ENCODE results near the gene DNAJC11.
"Not testable (repeated sequence)": the region's sequence is repeated elsewhere in the genome, so short reads cannot be mapped to it uniquely, and the experiment has no call there.

Gene DNAJC11

GRCh38 chr1:6657138-6657537 lies 44.5 kb downstream of the DNAJC11 start:
- Histone ChIP-seq H3K27ac (ENCODE audit: low read depth in 2 of 2, low read length in 2 of 2) (no peak overlapping the region), H3K9me3 (ENCODE audit: control insufficient read depth in 2 of 2, low read length in 2 of 2) (no peaks in the 10 kb centered on the region), H3K4me3 (ENCODE audit: low read length in 2 of 2) (no peak overlapping the region), H3K9ac (ENCODE audit: low read depth in 1 of 2, low read length in 2 of 2) (no peak overlapping the region), H3K36me3 (ENCODE audit: control insufficient read depth in 2 of 2, insufficient read depth in 2 of 2, low read length in 2 of 2) (peaks cover 23 to 28% of the 10 kb centered on the region in 2 donors), H3K4me1 (ENCODE audit: control insufficient read depth in 2 of 2, insufficient read depth in 2 of 2, low read length in 2 of 2) (peaks cover 0 to 8% of the 10 kb centered on the region in 2 donors), H3K27me3 (ENCODE audit: control insufficient read depth in 2 of 2, insufficient read depth in 2 of 2, low read length in 2 of 2) (no peaks in the 10 kb centered on the region)

- no peak overlapping the region for H3K4me3 ChIP-seq (ENCODE audit: low read length in 2 of 2)
- no peaks in the 10 kb centered on the region for H3K9me3 ChIP-seq (ENCODE audit: control insufficient read depth in 2 of 2, low read length in 2 of 2)
- no peak overlapping the region for H3K9ac ChIP-seq (ENCODE audit: low read depth in 1 of 2, low read length in 2 of 2)
- no peak overlapping the region for H3K27ac ChIP-seq (ENCODE audit: low read depth in 2 of 2, low read length in 2 of 2)
- H3K36me3 ChIP-seq (ENCODE audit: control insufficient read depth in 2 of 2, insufficient read depth in 2 of 2, low read length in 2 of 2) = peaks cover 31 to 40% of the 10 kb centered on the region in 2 donors
- no peaks in the 10 kb centered on the region for H3K27me3 ChIP-seq (ENCODE audit: control insufficient read depth in 2 of 2, insufficient read depth in 2 of 2, low read length in 2 of 2)
- peaks cover 0 to 5% of the 10 kb centered on the region in 2 donors for H3K4me1 ChIP-seq (ENCODE audit: control insufficient read depth in 2 of 2, insufficient read depth in 2 of 2, low read length in 2 of 2)
Measured at GRCh38 chr1:6653436-6654290, 48.0 kb downstream of the DNAJC11 start.

- Histone ChIP-seq H3K4me1 (ENCODE audit: control insufficient read depth in 2 of 2, insufficient read depth in 2 of 2, low read length in 2 of 2) (peaks cover 0 to 2% of the 10 kb centered on the region in 2 donors), H3K9me3 (ENCODE audit: control insufficient read depth in 2 of 2, low read length in 2 of 2) (no peaks in the 10 kb centered on the region), H3K27me3 (ENCODE audit: control insufficient read depth in 2 of 2, insufficient read depth in 2 of 2, low read length in 2 of 2) (no peaks in the 10 kb centered on the region), H3K27ac (ENCODE audit: low read depth in 2 of 2, low read length in 2 of 2) (no peak overlapping the region), H3K4me3 (ENCODE audit: low read length in 2 of 2) (no peak overlapping the region), H3K36me3 (ENCODE audit: control insufficient read depth in 2 of 2, insufficient read depth in 2 of 2, low read length in 2 of 2) (peaks cover 31 to 40% of the 10 kb centered on the region in 2 donors), H3K9ac (ENCODE audit: low read depth in 1 of 2, low read length in 2 of 2) (no peak overlapping the region)
Measured at GRCh38 chr1:6652986-6653385, 48.6 kb downstream of the DNAJC11 start.

- Histone ChIP-seq H3K27me3 (ENCODE audit: control insufficient read depth in 2 of 2, insufficient read depth in 2 of 2, low read length in 2 of 2) (no peaks in the 10 kb centered on the region), H3K36me3 (ENCODE audit: control insufficient read depth in 2 of 2, insufficient read depth in 2 of 2, low read length in 2 of 2) (peaks cover 31 to 36% of the 10 kb centered on the region in 2 donors), H3K9ac (ENCODE audit: low read depth in 1 of 2, low read length in 2 of 2) (no peak overlapping the region), H3K9me3 (ENCODE audit: control insufficient read depth in 2 of 2, low read length in 2 of 2) (no peaks in the 10 kb centered on the region), H3K27ac (ENCODE audit: low read depth in 2 of 2, low read length in 2 of 2) (no peak overlapping the region), H3K4me3 (ENCODE audit: low read length in 2 of 2) (no peak overlapping the region), H3K4me1 (ENCODE audit: control insufficient read depth in 2 of 2, insufficient read depth in 2 of 2, low read length in 2 of 2) (no peaks in the 10 kb centered on the region)
Measured at GRCh38 chr1:6651909-6652308, 49.7 kb downstream of the DNAJC11 start.

GRCh38 chr1:6648556-6648955 lies 53.1 kb downstream of the DNAJC11 start:
- no peak overlapping the region for H3K4me3 ChIP-seq (ENCODE audit: low read length in 2 of 2)
- H3K36me3 ChIP-seq (ENCODE audit: control insufficient read depth in 2 of 2, insufficient read depth in 2 of 2, low read length in 2 of 2) = peaks cover 42% of the 10 kb centered on the region in 2 donors
- H3K9ac ChIP-seq (ENCODE audit: low read depth in 1 of 2, low read length in 2 of 2) = no peak overlapping the region
- no peak overlapping the region for H3K27ac ChIP-seq (ENCODE audit: low read depth in 2 of 2, low read length in 2 of 2)
- H3K4me1 ChIP-seq (ENCODE audit: control insufficient read depth in 2 of 2, insufficient read depth in 2 of 2, low read length in 2 of 2) = no peaks in the 10 kb centered on the region
- H3K27me3 ChIP-seq (ENCODE audit: control insufficient read depth in 2 of 2, insufficient read depth in 2 of 2, low read length in 2 of 2) = no peaks in the 10 kb centered on the region
- no peaks in the 10 kb centered on the region for H3K9me3 ChIP-seq (ENCODE audit: control insufficient read depth in 2 of 2, low read length in 2 of 2)

- no peaks in the 10 kb centered on the region for H3K9me3 ChIP-seq (ENCODE audit: control insufficient read depth in 2 of 2, low read length in 2 of 2)
- H3K4me1 ChIP-seq (ENCODE audit: control insufficient read depth in 2 of 2, insufficient read depth in 2 of 2, low read length in 2 of 2) = no peaks in the 10 kb centered on the region
- H3K27me3 ChIP-seq (ENCODE audit: control insufficient read depth in 2 of 2, insufficient read depth in 2 of 2, low read length in 2 of 2) = no peaks in the 10 kb centered on the region
- H3K4me3 ChIP-seq (ENCODE audit: low read length in 2 of 2) = no peak overlapping the region
- H3K36me3 ChIP-seq (ENCODE audit: control insufficient read depth in 2 of 2, insufficient read depth in 2 of 2, low read length in 2 of 2) = peaks cover 39 to 41% of the 10 kb centered on the region in 2 donors
- no peak overlapping the region for H3K27ac ChIP-seq (ENCODE audit: low read depth in 2 of 2, low read length in 2 of 2)
- H3K9ac ChIP-seq (ENCODE audit: low read depth in 1 of 2, low read length in 2 of 2) = no peak overlapping the region
Measured at GRCh38 chr1:6646499-6647148, 55.0 kb downstream of the DNAJC11 start.

GRCh38 chr1:6645018-6645417 lies 56.6 kb downstream of the DNAJC11 start:
- Histone ChIP-seq H3K9me3 (ENCODE audit: control insufficient read depth in 2 of 2, low read length in 2 of 2) (no peaks in the 10 kb centered on the region), H3K9ac (ENCODE audit: low read depth in 1 of 2, low read length in 2 of 2) (no peak overlapping the region), H3K27ac (ENCODE audit: low read depth in 2 of 2, low read length in 2 of 2) (no peak overlapping the region), H3K4me1 (ENCODE audit: control insufficient read depth in 2 of 2, insufficient read depth in 2 of 2, low read length in 2 of 2) (no peaks in the 10 kb centered on the region), H3K36me3 (ENCODE audit: control insufficient read depth in 2 of 2, insufficient read depth in 2 of 2, low read length in 2 of 2) (peaks cover 33 to 37% of the 10 kb centered on the region in 2 donors), H3K4me3 (ENCODE audit: low read length in 2 of 2) (no peak overlapping the region), H3K27me3 (ENCODE audit: control insufficient read depth in 2 of 2, insufficient read depth in 2 of 2, low read length in 2 of 2) (no peaks in the 10 kb centered on the region)

- H3K27ac ChIP-seq (ENCODE audit: low read depth in 2 of 2, low read length in 2 of 2); H3K4me3 ChIP-seq (ENCODE audit: low read length in 2 of 2); H3K4me1 ChIP-seq (ENCODE audit: control insufficient read depth in 2 of 2, insufficient read depth in 2 of 2, low read length in 2 of 2); H3K27me3 ChIP-seq (ENCODE audit: control insufficient read depth in 2 of 2, insufficient read depth in 2 of 2, low read length in 2 of 2); H3K9ac ChIP-seq (ENCODE audit: low read depth in 1 of 2, low read length in 2 of 2); H3K9me3 ChIP-seq (ENCODE audit: control insufficient read depth in 2 of 2, low read length in 2 of 2): not testable (repeated sequence)
- H3K36me3 ChIP-seq (ENCODE audit: control insufficient read depth in 2 of 2, insufficient read depth in 2 of 2, low read length in 2 of 2) = peaks cover 66 to 70% of the 10 kb centered on the region in 2 donors
Measured at GRCh38 chr1:6640867-6641266, 60.7 kb downstream of the DNAJC11 start.

- H3K4me3 ChIP-seq (ENCODE audit: low read length in 2 of 2) = no peak overlapping the region
- no peaks in the 10 kb centered on the region for H3K4me1 ChIP-seq (ENCODE audit: control insufficient read depth in 2 of 2, insufficient read depth in 2 of 2, low read length in 2 of 2)
- H3K27me3 ChIP-seq (ENCODE audit: control insufficient read depth in 2 of 2, insufficient read depth in 2 of 2, low read length in 2 of 2) = no peaks in the 10 kb centered on the region
- H3K27ac ChIP-seq (ENCODE audit: low read depth in 2 of 2, low read length in 2 of 2) = no peak overlapping the region
- H3K36me3 ChIP-seq (ENCODE audit: control insufficient read depth in 2 of 2, insufficient read depth in 2 of 2, low read length in 2 of 2) = peaks cover 68 to 72% of the 10 kb centered on the region in 2 donors
- H3K9ac ChIP-seq (ENCODE audit: low read depth in 1 of 2, low read length in 2 of 2) = no peak overlapping the region
- H3K9me3 ChIP-seq (ENCODE audit: control insufficient read depth in 2 of 2, low read length in 2 of 2) = no peaks in the 10 kb centered on the region
Measured at GRCh38 chr1:6638226-6638625, 63.4 kb downstream of the DNAJC11 start.

GRCh38 chr1:6637770-6638169 lies 63.8 kb downstream of the DNAJC11 start:
- H3K9me3 ChIP-seq (ENCODE audit: control insufficient read depth in 2 of 2, low read length in 2 of 2) = no peaks in the 10 kb centered on the region
- H3K36me3 ChIP-seq (ENCODE audit: control insufficient read depth in 2 of 2, insufficient read depth in 2 of 2, low read length in 2 of 2) = peaks cover 68 to 74% of the 10 kb centered on the region in 2 donors
- H3K4me3 ChIP-seq (ENCODE audit: low read length in 2 of 2) = no peak overlapping the region
- H3K9ac ChIP-seq (ENCODE audit: low read depth in 1 of 2, low read length in 2 of 2) = no peak overlapping the region
- H3K27me3 ChIP-seq (ENCODE audit: control insufficient read depth in 2 of 2, insufficient read depth in 2 of 2, low read length in 2 of 2) = no peaks in the 10 kb centered on the region
- no peak overlapping the region for H3K27ac ChIP-seq (ENCODE audit: low read depth in 2 of 2, low read length in 2 of 2)
- no peaks in the 10 kb centered on the region for H3K4me1 ChIP-seq (ENCODE audit: control insufficient read depth in 2 of 2, insufficient read depth in 2 of 2, low read length in 2 of 2)

Measured in mucosa of rectum (tissue), 2 donors.